Measurements from ENCODE around the gene TECTB.

TECTB gene

DNA sequence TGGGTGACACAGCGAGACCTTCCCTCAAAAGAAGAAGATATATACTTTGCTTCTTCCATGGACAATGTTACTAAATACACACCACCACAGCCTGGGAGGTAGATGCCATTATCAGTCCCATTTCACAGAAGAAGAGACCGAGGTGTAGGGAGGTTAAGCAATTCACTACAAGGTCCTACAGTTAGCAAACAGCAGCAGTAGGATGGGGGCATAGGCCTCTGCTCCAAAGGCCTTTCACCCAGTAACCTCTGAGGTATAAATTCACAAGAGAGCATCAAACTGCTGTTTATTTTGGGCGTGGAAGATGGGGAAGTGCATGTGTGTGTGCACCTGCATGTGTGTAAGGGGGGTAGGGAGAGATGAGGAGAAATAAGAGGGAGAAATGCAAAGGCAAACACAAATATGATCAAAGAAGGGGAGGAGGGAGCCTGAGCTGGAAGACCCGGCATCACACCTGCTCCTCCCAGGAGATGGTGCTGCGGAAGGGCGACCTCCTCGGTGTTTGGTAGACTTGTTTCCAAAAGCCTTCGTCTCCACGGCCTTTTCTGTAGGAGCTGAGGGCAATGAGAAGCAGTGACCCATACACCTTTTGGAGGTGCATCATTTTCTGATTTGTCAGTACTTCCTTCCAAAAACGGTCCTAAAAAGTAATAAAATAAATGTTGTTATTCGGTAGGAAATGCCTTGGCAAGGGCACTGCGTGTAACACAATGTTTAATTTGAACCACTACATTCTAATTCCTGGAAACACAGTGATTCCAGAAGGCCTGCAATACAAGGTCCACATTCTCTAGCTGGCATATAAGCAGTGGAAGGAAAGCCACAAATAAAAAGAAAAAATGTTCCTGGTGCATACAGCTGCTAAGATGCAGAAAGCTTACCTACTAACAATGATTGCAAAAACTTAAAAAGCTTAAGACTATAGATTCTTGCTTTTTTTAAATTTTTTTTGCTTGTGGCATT, 64.8 kb downstream of the TECTB start:
- Histone ChIP-seq H3K27me3 (ENCODE audit: insufficient read depth, low read length) (no peaks in the 10 kb centered on the region), H3K4me1 (ENCODE audit: insufficient read depth, low read length) (peaks cover 2% of the 10 kb centered on the region), H3K9me3 (ENCODE audit: low read length) (no peaks in the 10 kb centered on the region), H3K36me3 (ENCODE audit: insufficient read depth, low read length) (no peaks in the 10 kb centered on the region), H3K4me3 (ENCODE audit: low read length) (no peak overlapping the region), H2AFZ (ENCODE audit: low read depth, low read length) (no peak overlapping the region)

DNA sequence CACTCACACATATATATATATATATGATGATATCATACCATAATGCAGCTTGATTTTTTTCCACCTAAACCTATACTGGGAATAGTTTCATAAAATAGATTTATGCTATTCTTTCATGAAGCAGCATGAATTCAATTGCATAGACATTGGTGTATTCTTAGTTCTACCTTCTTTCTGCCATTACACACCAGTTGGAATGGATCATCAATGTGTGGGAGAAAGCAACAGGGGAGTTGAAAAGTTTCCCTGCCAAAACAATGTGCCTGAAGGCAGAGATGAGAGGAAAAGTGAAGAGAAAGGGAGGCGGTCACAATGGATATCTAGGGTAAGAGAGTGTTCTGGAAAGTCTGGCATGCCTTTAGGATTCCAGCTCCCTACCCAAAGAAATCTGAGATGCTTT, 65.6 kb downstream of the TECTB start:
- no peak overlapping the region for H2AFZ ChIP-seq (ENCODE audit: low read depth, low read length)
- peaks cover 2% of the 10 kb centered on the region for H3K4me1 ChIP-seq (ENCODE audit: insufficient read depth, low read length)
- H3K9me3 ChIP-seq (ENCODE audit: low read length): no peaks in the 10 kb centered on the region
- no peaks in the 10 kb centered on the region for H3K36me3 ChIP-seq (ENCODE audit: insufficient read depth, low read length)
- no peak overlapping the region for H3K4me3 ChIP-seq (ENCODE audit: low read length)
- no peaks in the 10 kb centered on the region for H3K27me3 ChIP-seq (ENCODE audit: insufficient read depth, low read length)

DNA sequence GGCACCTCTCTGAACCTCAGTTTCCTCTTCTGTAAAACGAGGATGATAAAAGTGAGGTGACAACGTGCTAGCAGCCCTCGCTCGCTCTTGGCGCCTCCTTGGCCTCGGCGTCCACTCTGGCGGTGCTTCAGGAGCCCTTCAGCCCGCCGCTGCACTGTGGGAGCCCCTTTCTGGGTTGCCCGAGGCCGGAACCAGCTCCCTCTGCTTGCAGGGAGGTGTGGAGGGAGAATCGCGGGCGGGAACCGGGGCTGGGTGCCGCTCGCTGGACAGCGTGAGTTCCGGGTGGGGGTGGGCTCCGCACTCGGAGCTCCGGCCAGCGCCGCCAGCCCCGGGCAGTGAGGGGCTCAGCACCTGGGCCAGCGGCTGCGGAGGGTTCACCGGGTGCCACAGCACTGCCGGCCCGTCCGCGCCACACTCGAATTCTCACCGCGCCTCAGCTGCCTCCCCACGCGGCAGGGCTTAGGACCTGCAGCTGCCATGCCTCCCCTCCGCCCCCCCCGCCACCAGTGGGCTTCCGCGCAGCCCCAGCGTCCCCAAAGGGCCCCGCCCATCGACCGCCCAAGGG, 66.4 kb downstream of the TECTB start:
- H3K4me3 ChIP-seq (ENCODE audit: low read length): no peak overlapping the region
- no peaks in the 10 kb centered on the region for H3K9me3 ChIP-seq (ENCODE audit: low read length)
- no peak overlapping the region for H2AFZ ChIP-seq (ENCODE audit: low read depth, low read length)
- H3K4me1 ChIP-seq (ENCODE audit: insufficient read depth, low read length): peaks cover 2% of the 10 kb centered on the region
- H3K36me3 ChIP-seq (ENCODE audit: insufficient read depth, low read length): no peaks in the 10 kb centered on the region
- H3K27me3 ChIP-seq (ENCODE audit: insufficient read depth, low read length): no peaks in the 10 kb centered on the region

DNA sequence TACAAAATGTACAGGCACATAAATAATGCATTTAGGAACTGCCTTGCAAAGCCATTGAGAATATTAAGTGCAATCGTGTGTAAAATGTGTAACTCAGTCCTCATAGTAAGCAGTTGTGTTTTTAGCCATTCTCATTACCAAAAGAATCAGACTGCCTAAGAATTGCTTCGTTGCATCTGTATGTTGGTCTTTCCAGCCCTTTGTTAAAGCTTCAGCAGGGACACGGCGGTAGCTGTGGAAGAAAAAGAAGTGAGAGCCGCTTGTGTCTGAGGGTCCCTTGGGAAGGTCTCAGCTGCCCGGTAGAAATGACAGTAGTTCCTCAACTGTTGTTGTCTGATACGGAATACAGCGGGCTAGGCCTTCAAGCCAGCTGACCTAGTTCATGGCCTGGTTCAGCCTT, 67.9 kb downstream of the TECTB start:
- H2AFZ ChIP-seq (ENCODE audit: low read depth, low read length): no peak overlapping the region
- no peak overlapping the region for H3K4me3 ChIP-seq (ENCODE audit: low read length)
- no peaks in the 10 kb centered on the region for H3K9me3 ChIP-seq (ENCODE audit: low read length)
- H3K27me3 ChIP-seq (ENCODE audit: insufficient read depth, low read length): no peaks in the 10 kb centered on the region
- H3K36me3 ChIP-seq (ENCODE audit: insufficient read depth, low read length): no peaks in the 10 kb centered on the region
- peaks cover 2% of the 10 kb centered on the region for H3K4me1 ChIP-seq (ENCODE audit: insufficient read depth, low read length)

DNA sequence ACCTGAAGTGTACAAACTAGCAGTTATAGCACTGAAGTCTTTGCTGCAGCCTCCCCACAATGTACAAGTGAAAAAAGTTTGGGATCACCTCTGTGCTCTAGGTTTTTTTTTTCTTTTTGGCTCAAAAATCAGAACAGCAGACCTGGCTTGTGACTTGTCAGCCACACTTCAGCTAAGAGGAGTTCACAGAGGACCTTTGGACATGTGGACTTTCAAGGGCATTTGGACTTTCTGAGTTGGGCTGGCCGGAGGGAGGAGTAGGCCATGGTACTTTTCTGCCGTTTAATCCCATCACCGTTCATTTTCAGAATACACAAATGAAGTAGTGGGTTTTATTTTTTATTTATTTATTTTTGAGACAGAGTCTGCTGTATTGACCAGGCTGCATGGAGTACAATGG, 68.8 kb downstream of the TECTB start:
- Histone ChIP-seq H3K36me3 (ENCODE audit: insufficient read depth, low read length) (no peaks in the 10 kb centered on the region), H2AFZ (ENCODE audit: low read depth, low read length) (no peak overlapping the region), H3K9me3 (ENCODE audit: low read length) (no peaks in the 10 kb centered on the region), H3K27me3 (ENCODE audit: insufficient read depth, low read length) (no peaks in the 10 kb centered on the region), H3K4me1 (ENCODE audit: insufficient read depth, low read length) (peaks cover 2% of the 10 kb centered on the region), H3K4me3 (ENCODE audit: low read length) (no peak overlapping the region)

DNA sequence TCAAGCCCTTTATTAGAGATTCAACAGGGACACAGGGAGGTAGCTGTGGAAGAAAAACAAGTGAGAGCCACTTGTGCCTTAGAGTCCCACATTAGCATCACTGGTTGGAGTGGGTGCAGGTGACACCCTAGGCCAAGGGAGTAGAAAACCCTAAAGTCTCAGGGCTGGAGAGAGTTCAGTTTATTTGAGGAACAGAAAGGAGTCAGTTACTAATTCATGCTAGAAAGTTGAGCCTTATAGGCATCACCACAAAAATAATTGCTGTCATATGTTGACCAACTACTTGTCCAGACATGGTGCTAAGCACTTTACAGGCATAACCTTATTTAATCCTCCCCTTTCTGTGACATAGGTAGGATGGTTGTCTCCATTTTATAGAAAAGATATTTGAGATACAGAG, 69.8 kb downstream of the TECTB start:
- no peaks in the 10 kb centered on the region for H3K9me3 ChIP-seq (ENCODE audit: low read length)

More for the DNA sequence above, 69.8 kb downstream of the TECTB start:
- H3K27me3 ChIP-seq (ENCODE audit: insufficient read depth, low read length): no peaks in the 10 kb centered on the region
- H3K4me1 ChIP-seq (ENCODE audit: insufficient read depth, low read length): peaks cover 4% of the 10 kb centered on the region
- no peaks in the 10 kb centered on the region for H3K36me3 ChIP-seq (ENCODE audit: insufficient read depth, low read length)
- H3K4me3 ChIP-seq (ENCODE audit: low read length): no peak overlapping the region
- no peak overlapping the region for H2AFZ ChIP-seq (ENCODE audit: low read depth, low read length)

Measured in neuron (in vitro differentiated cells).